ENCODE measurements around the gene EIF2A.
"Not testable (repeated sequence)": the region's sequence is repeated elsewhere in the genome, so short reads cannot be mapped to it uniquely, and the experiment has no call there.

The EIF2A gene

GRCh38 chr3:150603153-150603979 is 56.8 kb downstream of the EIF2A start, which contains the start of gene SELENOT:
TSS of gene SELENOT (plus strand) at chr3:150603321. CDS start at chr3:150603363, 42 bp downstream.
- DNase-seq, result peak; percentile 94

GRCh38 chr3:150603980-150604319 is 57.4 kb downstream of the EIF2A start:
- DNase-seq, result no peak

GRCh38 chr3:150605998-150606641 is 59.5 kb downstream of the EIF2A start:
- DNase-seq, result no peak

GRCh38 chr3:150607267-150608065 is 60.9 kb downstream of the EIF2A start:
- DNase-seq, result no peak

GRCh38 chr3:150609988-150610387 is 63.4 kb downstream of the EIF2A start:
- DNase-seq, result no peak

DNA sequence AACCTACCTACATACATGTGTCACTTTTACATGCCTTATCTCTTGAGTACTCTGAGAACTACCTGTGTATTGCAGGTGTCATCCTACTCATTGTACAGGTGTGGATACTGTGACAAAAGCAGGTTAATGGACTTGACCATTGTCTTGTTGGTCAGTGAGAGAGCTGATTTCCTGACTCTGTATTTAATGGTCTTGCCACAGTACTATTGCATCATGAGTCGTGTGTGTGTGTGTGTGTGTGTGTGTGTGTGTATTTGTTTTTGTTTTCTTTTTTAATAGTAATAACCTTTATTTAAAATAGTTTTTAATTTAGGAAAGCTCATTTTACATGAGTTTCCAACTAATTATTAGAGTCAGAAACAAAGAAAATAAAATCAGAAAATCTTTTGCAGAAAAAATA is 64.2 kb downstream of the EIF2A start:
- no peak for DNase-seq

DNA sequence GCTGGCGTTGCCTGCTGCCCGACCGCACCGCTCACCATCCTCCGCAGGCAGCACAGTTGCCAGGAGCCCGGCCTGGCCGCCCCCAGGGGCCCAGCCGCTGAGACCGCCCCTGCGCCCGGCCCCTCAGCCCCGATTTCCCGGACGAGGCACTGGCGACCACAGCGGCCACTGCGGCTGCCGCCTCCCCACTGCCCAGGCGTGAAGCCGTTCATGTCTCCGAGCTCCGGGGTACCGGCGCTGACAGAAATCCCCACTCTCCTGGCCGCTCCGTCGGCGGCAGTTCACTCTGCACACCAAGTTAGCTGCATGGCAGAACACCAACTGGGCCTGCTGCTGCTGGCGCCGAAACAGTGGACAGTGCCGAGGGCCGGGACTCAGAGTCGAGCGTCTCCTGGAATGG is 65.1 kb downstream of the EIF2A start:
- no peak for DNase-seq

GRCh38 chr3:150612494-150612893 is 65.9 kb downstream of the EIF2A start:
- DNase-seq, result no peak

DNA sequence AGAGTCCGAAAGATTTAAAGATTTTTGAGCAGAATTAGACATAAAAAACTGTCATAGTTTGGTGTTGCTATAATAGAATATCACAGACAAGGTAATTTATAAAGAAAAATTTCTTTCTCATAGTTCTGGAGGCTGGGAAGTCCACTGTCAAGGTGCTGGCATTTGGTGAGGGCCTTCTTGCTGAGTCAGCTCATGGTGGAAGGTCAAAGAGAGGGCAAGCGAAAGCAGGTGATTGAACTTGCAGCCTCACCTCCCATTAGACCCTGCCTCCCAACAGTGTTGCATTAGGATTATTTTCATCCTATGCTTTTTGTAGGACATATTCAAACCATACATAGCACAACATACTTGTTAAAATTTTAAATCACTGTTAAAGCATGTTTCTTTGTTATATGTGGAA is 66.4 kb downstream of the EIF2A start:
- no peak for DNase-seq

DNA sequence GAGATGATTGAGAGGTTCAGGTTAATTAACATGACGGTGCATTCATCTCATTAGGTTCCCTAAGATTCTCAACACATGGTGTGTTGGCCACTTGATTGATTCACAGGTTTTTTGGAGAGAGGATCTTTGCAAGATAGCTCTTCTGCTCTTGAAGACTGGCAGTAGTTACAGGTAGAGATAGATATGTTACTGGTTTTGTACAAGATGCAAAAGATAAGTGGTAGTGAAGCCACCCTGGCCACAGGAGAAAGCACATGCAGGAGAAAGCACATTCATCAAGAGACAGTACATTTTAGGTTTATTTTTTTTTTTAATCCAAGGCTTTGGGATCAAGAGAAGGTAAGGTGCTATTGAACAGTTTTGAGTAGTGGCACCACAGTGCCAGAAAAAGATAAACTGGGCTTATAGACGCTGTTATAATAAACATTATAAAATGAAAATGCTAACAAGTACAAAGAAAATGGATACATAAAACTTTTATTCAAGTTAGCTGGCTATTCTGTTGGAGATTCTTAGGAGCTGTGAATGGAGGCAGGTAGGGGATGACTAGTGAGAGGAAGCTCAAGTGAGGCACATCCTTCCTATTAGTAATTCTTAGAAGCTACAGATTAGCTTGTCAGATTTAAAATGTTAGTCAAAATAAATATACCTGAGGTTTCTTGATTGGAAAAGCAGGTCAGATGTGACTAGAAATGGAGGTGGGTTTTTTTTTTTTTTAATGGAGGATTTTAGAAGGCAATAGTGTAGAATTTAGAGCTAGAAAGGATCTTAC is 67.3 kb downstream of the EIF2A start:
- no peak for DNase-seq

- no peak for DNase-seq
Measured at GRCh38 chr3:150620002-150620689, 73.6 kb downstream of the EIF2A start.

- not testable (repeated sequence) for DNase-seq
Measured at GRCh38 chr3:150622955-150623354, 76.4 kb downstream of the EIF2A start.

DNA sequence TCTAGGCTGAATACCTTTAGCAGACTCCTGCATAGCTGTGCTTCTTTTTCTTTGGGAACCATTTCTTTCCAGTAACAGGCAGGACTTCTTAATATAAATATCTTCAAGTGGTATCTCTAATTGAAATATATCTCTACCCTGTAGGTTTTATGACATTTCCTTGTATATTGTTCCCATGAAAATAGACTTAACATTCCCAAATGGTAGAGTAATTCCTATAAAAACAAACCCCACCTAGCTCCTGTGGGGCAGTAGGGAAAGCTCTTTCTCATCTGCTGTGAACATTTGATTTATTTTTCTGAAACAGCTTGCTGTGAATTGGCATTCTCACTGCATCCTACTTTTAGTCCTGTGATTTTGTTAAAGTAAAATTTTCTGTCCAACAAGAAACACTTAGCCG is 77.4 kb downstream of the EIF2A start:
- no peak for DNase-seq

- DNase-seq, result no peak
Measured at GRCh38 chr3:150626148-150626930, 79.8 kb downstream of the EIF2A start.

DNA sequence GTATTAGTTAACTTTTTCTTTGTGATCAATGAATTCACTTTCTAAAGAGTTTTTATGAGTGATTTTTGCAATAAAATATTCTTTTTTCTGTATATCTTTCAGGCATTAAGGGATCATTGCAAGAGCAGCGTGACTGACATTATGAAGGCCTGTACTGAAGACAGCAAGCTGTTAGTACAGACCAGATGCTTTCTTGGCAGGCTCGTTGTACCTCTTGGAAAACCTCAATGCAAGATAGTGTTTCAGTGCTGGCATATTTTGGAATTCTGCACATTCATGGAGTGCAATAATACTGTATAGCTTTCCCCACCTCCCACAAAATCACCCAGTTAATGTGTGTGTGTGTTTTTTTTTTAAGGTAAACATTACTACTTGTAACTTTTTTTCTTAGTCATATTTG is 81.0 kb downstream of the EIF2A start:
- no peak for DNase-seq

GRCh38 chr3:150631515-150632221 is 85.1 kb downstream of the EIF2A start:
- DNase-seq, result no peak

- DNase-seq, result peak; percentile 13
Measured at GRCh38 chr3:150635076-150635475, 88.5 kb downstream of the EIF2A start.

DNA sequence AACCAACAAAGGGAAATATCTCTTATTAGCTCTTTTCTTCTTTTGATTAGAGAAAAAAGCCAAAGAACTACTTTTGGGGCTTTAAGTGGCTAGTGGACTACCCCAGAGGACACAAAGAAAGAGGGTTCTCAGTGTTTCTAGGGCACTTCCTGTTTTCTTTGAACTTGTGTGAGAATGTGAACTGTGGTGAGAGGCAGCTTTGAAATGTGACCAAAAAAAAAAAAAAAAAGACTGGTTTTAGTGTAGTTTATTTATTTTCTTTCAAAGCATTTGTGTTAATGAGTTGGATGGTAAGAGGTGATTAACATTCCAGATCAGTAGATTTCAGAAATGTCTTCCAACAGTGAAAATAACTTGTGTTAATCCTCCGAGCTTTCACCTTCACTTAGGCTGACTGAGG is 88.9 kb downstream of the EIF2A start:
- DNase-seq, result no peak

Measured in NCI-H524 treated with DMSO at 0.1 percent for 48 hours (cell line).